HepG2 (cell line): ENCODE results near the gene NSD2. TPM values are rescaled to one million over a fixed set of nuclear protein-coding genes. Genes with fewer than 3 reads are reported as not detected.

Source experiments
- ATAC-seq: fragments of 200-7000 bp; cut with Tn5 transposase; 3 replicates; pipeline ENCODE4 v1.9.1; 2020; ENCODE audit warnings: mild to moderate bottlenecking, moderate library complexity
- BruUV-seq: library from RNA; stranded (reverse); fragments of 400-500 nt; replicated peaks from 2 replicates; lab custom pipeline; 2021; lab: Mats Ljungman, UMichigan
- CTCF ChIA-PET: fragments of 300-600 bp; formaldehyde crosslinking; extraction: SDS; loops from one replicate; lab custom pipeline; 2021; ENCODE audit warnings: low total read pairs, inconsistent platforms, low intra/inter-chr PET ratio; lab: Yijun Ruan, JAX
- POLR2A ChIA-PET: fragments of 350-600 bp; sonication (Branson Sonifier 250); formaldehyde crosslinking; loops from one replicate; lab custom pipeline; 2020; ENCODE audit warnings: antibody characterized with exemption, inconsistent platforms; lab: Yijun Ruan, JAX
- DNase-seq: peaks from one replicate; pipeline ENCODE4 v3.0.0-alpha.2; 2015; ENCODE audit warnings: low spot score
- FAIRE-seq: peaks from 3 replicates; lab custom pipeline; 2011; peaks lifted over from hg19 to GRCh38; lab: Jason Lieb, UNC
- H2AFZ ChIP-seq: one replicate; pipeline ENCODE4 v1.6.1; 2011; ENCODE audit warnings: low read length, inconsistent platforms
- H3K27ac ChIP-seq: fragments of 300-600 bp; 3 replicates; pipeline ENCODE4 v1.8.0; 2011; ENCODE audit warnings: mixed run types, mild to moderate bottlenecking, mixed read lengths, low read length, inconsistent platforms; ENCODE audit not compliant: insufficient read depth; ENCODE audit errors: extremely low read length
- H3K27me3 ChIP-seq, 2 experiments: fragments of 200-600 bp in 1 of 2; 2 replicates in 1 of 2; 3 replicates in 1 of 2; pipeline versions ENCODE4 v1.6.0 to v1.8.0; 2011; ENCODE audit warnings: low read length in 2 of 2, mild to moderate bottlenecking in 2 of 2, moderate library complexity in 2 of 2, inconsistent platforms in 1 of 2; ENCODE audit not compliant: insufficient read depth in 2 of 2, control insufficient read depth in 1 of 2
- H3K36me3 ChIP-seq, 2 experiments: fragments of 200-600 bp in 1 of 2; replicated peaks in 1 of 2; 2 replicates in 1 of 2; 3 replicates in 1 of 2; pipeline versions ENCODE4 v1.5.1 to v1.8.0; 2011; ENCODE audit warnings: low read length in 2 of 2, inconsistent platforms in 1 of 2; ENCODE audit not compliant: insufficient read depth in 2 of 2, control insufficient read depth in 1 of 2
- H3K4me1 ChIP-seq: 2 replicates; pipeline ENCODE4 v1.5.1; 2012; ENCODE audit warnings: low read length, inconsistent platforms; ENCODE audit not compliant: insufficient read depth
- H3K4me2 ChIP-seq: 2 replicates; pipeline ENCODE4 v1.6.0; 2011; ENCODE audit warnings: low read depth, low read length, inconsistent platforms
- H3K4me3 ChIP-seq, 3 experiments: fragments of 200-600 bp in 1 of 3; sonication (generic), shearing (Covaris generic) in 1 of 3; replicated peaks in 1 of 3; 2 replicates each; pipeline ENCODE4 v1.5.1; 2011 to 2016; ENCODE audit warnings: low read length in 3 of 3, inconsistent platforms in 2 of 3, low read depth in 2 of 3, mild to moderate bottlenecking in 2 of 3, control low read depth in 1 of 3, mixed read lengths in 1 of 3; ENCODE audit not compliant: insufficient read depth in 1 of 3
- H3K79me2 ChIP-seq: one replicate; pipeline ENCODE4 v1.6.1; 2011; ENCODE audit warnings: low read length, inconsistent platforms; ENCODE audit not compliant: insufficient read depth
- H3K9ac ChIP-seq: 2 replicates; pipeline ENCODE4 v1.6.0; 2011; ENCODE audit warnings: mild to moderate bottlenecking, low read depth, low read length, inconsistent platforms; ENCODE audit not compliant: insufficient read depth
- H3K9me3 ChIP-seq: 2 replicates; pipeline ENCODE4 v1.5.1; 2012; ENCODE audit warnings: mild to moderate bottlenecking, low read length
- H4K20me1 ChIP-seq: 2 replicates; pipeline ENCODE4 v1.6.0; 2011; ENCODE audit warnings: inconsistent platforms, mild to moderate bottlenecking, low read length, moderate library complexity; ENCODE audit not compliant: insufficient read depth
- CHD4 ChIP-seq: fragments of 200-600 bp; sonication (generic); IDR thresholded peaks from 2 replicates; pipeline ENCODE4 v1.7.0; 2017; ENCODE audit warnings: mild to moderate bottlenecking, low read length, borderline replicate concordance
- GATAD2A ChIP-seq: IDR thresholded peaks from 2 replicates; pipeline ENCODE4 v1.6.1; 2016
- HMG20A ChIP-seq: IDR thresholded peaks from 2 replicates; pipeline ENCODE4 v1.6.1; 2016; ENCODE audit warnings: borderline replicate concordance
- NFATC3 ChIP-seq: sonication (generic); formaldehyde crosslinking; IDR thresholded peaks from 2 replicates; pipeline ENCODE4 v1.5.1; 2020; ENCODE audit warnings: mild to moderate bottlenecking, missing genetic modification reagents
- NFYC ChIP-seq: IDR thresholded peaks from 2 replicates; pipeline ENCODE4 v1.6.1; 2016; ENCODE audit warnings: missing genetic modification reagents, missing compliant biosample characterization
- RBM22 ChIP-seq: fragments of 200-400 bp; formaldehyde crosslinking; optimal IDR thresholded peaks from 2 replicates; pipeline ENCODE3; 2017; ENCODE audit warnings: mild to moderate bottlenecking, low read length, moderate library complexity
- SRSF1 ChIP-seq: fragments of 200-400 bp; formaldehyde crosslinking; optimal IDR thresholded peaks from 2 replicates; pipeline ENCODE3; 2017; ENCODE audit warnings: mild to moderate bottlenecking, low read depth, low read length, moderate library complexity
- ZFP36 ChIP-seq: fragments of 150-350 bp; IDR thresholded peaks from 2 replicates; pipeline ENCODE4 v1.6.1; 2018; ENCODE audit warnings: borderline replicate concordance, low read length, low read depth; ENCODE audit not compliant: partially characterized antibody
- ZMYM2 ChIP-seq: sonication (generic); formaldehyde crosslinking; IDR thresholded peaks from 2 replicates; pipeline ENCODE4 v1.8.0; 2022; ENCODE audit warnings: mild to moderate bottlenecking, missing genetic modification reagents
- ZNF333 ChIP-seq: sonication (generic); formaldehyde crosslinking; IDR thresholded peaks from 2 replicates; pipeline ENCODE4 v1.4.0; 2020; ENCODE audit warnings: mild to moderate bottlenecking, missing genetic modification reagents, borderline replicate concordance
- ZNF430 ChIP-seq: sonication (generic); formaldehyde crosslinking; IDR thresholded peaks from 2 replicates; pipeline ENCODE4 v1.9.0; 2021; ENCODE audit warnings: mild to moderate bottlenecking, missing genetic modification reagents
- ZNF432 ChIP-seq: sonication (generic); formaldehyde crosslinking; IDR thresholded peaks from 2 replicates; pipeline ENCODE4 v1.5.0; 2020; ENCODE audit warnings: missing genetic modification reagents, mild to moderate bottlenecking, borderline replicate concordance
- ZNF678 ChIP-seq: sonication (generic); formaldehyde crosslinking; IDR thresholded peaks from 2 replicates; pipeline ENCODE4 v1.4.0; 2020; ENCODE audit warnings: mild to moderate bottlenecking, missing genetic modification reagents
- WGBS: methylation state at CpG from one replicate; pipeline ENCODE4 v1.1.6; 2017; ENCODE audit warnings: low lambda C conversion rate; 5-methylcytosine and 5-hydroxymethylcytosine counted together
- in situ Hi-C: cut with HindIII; loops from 2 replicates; pipeline ENCODE4 v1.10.0; 2017; ENCODE audit warnings: low pct_unique_long_range_greater_than_20kb; ENCODE audit not compliant: extremely low pct_ligation_motif_present
- intact Hi-C: fragments of 100-400 bp; cut with micrococcal nuclease; formaldehyde crosslinking; loops from one replicate; pipeline ENCODE4 v1.10.0; 2022; ENCODE audit not compliant: unreplicated experiment
- polyA plus RNA-seq, 8 experiments: library from polyadenylated mRNA; depleted of rRNA in 3 of 8; stranded (reverse) in 7 of 8; unstranded in 1 of 8; fragments of >200 nt; fragmentation: Illumina TruSeq in 4 of 8; extraction: Trizol in 4 of 8; gene quantifications; 2 replicates each; pipeline versions ENCODE4 v1.2.1 to v1.2.3, GENCODE V29; 2011 to 2016; ENCODE audit warnings: low read depth in 4 of 8, missing spikeins in 1 of 8, mixed read lengths in 1 of 8; ENCODE audit not compliant: insufficient read depth in 1 of 8
- total RNA-seq, 5 experiments: library from RNA; depleted of rRNA; stranded (reverse); fragments of >200 nt; fragmentation: Illumina TruSeq; extraction: Trizol; gene quantifications; 2 replicates each; pipeline ENCODE4 v1.2.3, GENCODE V29; 2016; ENCODE audit warnings: low read depth in 1 of 5
- TF ChIP-seq, protein P1 (sequence below): sonication (generic); formaldehyde crosslinking; IDR thresholded peaks from 2 replicates; pipeline ENCODE4 v1.5.0; 2020; ENCODE audit warnings: mild to moderate bottlenecking, missing genetic modification reagents
- TF ChIP-seq, protein P2 (sequence below): sonication (generic); formaldehyde crosslinking; IDR thresholded peaks from 2 replicates; pipeline ENCODE4 v1.8.0; 2022; ENCODE audit warnings: missing genetic modification reagents, mild to moderate bottlenecking, inconsistent platforms, borderline replicate concordance

Gene NSD2
- total and polyA plus RNA-seq, 2 of the 13 experiments (the other 11 are each of a cell fraction or from before 2014, with no cell fraction given): 22.0 to 65.9 TPM

DNA sequence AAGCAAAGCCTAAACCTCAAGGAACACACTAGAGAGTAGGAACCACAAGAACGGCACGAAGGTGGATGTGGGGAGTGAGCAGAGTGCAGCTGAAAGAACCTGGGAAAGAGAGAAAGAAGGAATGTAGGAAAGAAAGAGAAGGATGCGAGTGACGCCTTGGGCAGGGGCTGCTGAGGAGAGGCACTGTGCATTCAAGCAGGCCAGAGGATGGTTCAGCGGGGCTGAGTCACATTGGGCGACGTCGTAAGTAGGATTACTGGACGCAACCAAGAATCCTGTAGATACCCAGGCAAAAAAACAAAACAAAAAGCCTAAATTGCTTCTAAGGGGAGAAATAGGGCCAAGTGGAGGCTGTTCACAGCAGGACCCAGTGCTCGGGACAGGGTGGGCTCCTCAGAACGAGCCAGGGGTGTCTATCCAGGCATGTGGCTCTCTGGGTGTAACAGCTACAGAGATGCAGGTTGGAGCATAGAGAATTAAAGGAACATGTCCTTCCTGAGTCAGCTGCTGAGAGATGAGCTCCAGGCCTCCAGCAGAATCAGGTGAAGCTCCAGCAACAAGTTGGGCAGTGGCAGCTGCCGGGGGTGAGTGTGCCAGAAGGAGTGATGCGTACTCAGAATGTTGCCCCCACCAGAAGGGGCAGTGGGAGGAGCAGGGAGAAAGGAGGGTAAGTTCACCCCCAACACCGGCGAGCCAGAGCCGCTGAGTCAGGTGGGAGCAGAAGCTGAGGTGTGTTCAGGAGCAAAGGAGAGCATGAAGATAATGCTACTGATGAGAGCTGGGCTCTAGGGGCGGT, 98.9 kb downstream of the NSD2 start:
- no peak overlapping the region for H3K9ac ChIP-seq
- no peaks in the 10 kb centered on the region for H4K20me1 ChIP-seq
- H3K4me1 ChIP-seq: no peaks in the 10 kb centered on the region
- DNase-seq: no peak
- WGBS: 99% methylated on average over 17 of the region's 17 CpGs
- TF ChIP-seq RBM22 (peak; percentile 28), SRSF1 (no peak)
- H3K27ac ChIP-seq: no peak overlapping the region
- in situ Hi-C loops (no loop called here), intact Hi-C loops (no loop called here)
- no peaks in the 10 kb centered on the region for H3K9me3 ChIP-seq
- no peak for ATAC-seq
- H3K79me2 ChIP-seq: no peaks in the 10 kb centered on the region
- ChIA-PET CTCF (no interaction called here), POLR2A (no interaction called here)
- H3K4me2 ChIP-seq: no peak overlapping the region
- BruUV-seq: no TSS peak
- peaks cover 29 to 84% of the 10 kb centered on the region in 2 experiments for H3K36me3 ChIP-seq
- no peak for FAIRE-seq
- no peaks in the 10 kb centered on the region for H3K27me3 ChIP-seq
- no peak overlapping the region for H3K4me3 ChIP-seq
- no peak overlapping the region for H2AFZ ChIP-seq

DNA sequence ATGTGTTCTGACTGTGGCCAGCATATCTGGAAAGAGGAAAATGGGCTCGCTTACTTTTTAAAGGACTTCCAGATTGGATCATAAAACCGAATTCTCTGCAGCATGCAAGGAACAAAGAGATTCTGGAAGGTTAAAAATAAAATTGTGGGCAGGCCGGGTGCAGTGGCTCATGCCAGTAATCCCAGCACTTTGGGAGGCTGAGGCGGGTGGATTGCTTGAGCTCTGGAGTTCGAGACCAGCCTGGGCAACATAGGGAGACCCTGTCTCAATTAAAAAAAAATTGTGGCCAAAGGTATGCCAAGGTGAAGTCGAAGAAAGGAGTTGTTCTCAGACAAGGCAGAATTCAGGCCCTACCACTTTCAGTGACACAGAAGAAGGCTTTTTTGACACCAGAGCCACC, 99.7 kb downstream of the NSD2 start:
- in situ Hi-C loops (no loop called here), intact Hi-C loops (no loop called here)
- DNase-seq (no peak), ATAC-seq (no peak), FAIRE-seq (no peak)
- Histone ChIP-seq H3K4me2 (no peak overlapping the region), H3K4me1 (no peaks in the 10 kb centered on the region), H4K20me1 (no peaks in the 10 kb centered on the region), H3K27me3 (no peaks in the 10 kb centered on the region), H3K9me3 (no peaks in the 10 kb centered on the region), H3K79me2 (no peaks in the 10 kb centered on the region), H3K27ac (no peak overlapping the region), H3K4me3 (no peak overlapping the region), H3K9ac (no peak overlapping the region), H2AFZ (no peak overlapping the region), H3K36me3 (peaks cover 35 to 85% of the 10 kb centered on the region in 2 experiments)
- ChIA-PET POLR2A (no interaction called here), CTCF (no interaction called here)
- no TSS peak for BruUV-seq
- WGBS: 96% methylated on average over 6 of the region's 6 CpGs
- TF ChIP-seq ZMYM2 (no peak), NFYC (CRISPR knock-in tag) (no peak), ZNF432 (CRISPR knock-in tag) (no peak), ZFP36 (no peak), ZNF430 (CRISPR knock-in tag) (no peak), NFATC3 (CRISPR knock-in tag) (no peak), ZNF678 (CRISPR knock-in tag) (no peak), HMG20A (CRISPR knock-in tag) (no peak), GATAD2A (no peak), CHD4 (no peak), ZNF333 (CRISPR knock-in tag) (no peak)
- TF ChIP-seq, protein P1, sequence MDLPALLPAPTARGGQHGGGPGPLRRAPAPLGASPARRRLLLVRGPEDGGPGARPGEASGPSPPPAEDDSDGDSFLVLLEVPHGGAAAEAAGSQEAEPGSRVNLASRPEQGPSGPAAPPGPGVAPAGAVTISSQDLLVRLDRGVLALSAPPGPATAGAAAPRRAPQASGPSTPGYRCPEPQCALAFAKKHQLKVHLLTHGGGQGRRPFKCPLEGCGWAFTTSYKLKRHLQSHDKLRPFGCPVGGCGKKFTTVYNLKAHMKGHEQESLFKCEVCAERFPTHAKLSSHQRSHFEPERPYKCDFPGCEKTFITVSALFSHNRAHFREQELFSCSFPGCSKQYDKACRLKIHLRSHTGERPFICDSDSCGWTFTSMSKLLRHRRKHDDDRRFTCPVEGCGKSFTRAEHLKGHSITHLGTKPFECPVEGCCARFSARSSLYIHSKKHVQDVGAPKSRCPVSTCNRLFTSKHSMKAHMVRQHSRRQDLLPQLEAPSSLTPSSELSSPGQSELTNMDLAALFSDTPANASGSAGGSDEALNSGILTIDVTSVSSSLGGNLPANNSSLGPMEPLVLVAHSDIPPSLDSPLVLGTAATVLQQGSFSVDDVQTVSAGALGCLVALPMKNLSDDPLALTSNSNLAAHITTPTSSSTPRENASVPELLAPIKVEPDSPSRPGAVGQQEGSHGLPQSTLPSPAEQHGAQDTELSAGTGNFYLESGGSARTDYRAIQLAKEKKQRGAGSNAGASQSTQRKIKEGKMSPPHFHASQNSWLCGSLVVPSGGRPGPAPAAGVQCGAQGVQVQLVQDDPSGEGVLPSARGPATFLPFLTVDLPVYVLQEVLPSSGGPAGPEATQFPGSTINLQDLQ (CRISPR knock-in tag): no peak
- TF ChIP-seq, protein P2, sequence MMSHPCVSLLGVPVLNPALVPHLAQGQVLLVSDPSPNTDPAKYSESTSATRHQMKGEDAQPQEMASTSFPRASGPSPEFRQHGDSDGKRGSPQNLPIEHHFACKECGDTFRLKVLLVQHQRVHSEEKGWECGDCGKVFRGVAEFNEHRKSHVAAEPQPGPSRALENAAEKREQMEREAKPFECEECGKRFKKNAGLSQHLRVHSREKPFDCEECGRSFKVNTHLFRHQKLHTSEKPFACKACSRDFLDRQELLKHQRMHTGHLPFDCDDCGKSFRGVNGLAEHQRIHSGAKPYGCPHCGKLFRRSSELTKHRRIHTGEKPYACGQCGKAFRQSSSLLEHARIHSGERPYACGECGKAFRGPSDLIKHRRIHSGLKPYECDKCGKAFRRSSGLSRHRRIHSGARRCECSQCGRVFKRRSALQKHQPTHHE (CRISPR knock-in tag): no peak
